ENCODE measurements around the gene EXOG. TPM values are rescaled to one million over a fixed set of nuclear protein-coding genes. Genes with fewer than 3 reads are reported as not detected.

Gene EXOG
- total and polyA plus RNA-seq, 2 donors (not counting 3 experiments of a cell fraction or from before 2014, with no cell fraction given) = 10.8 to 21.9 TPM

DNA sequence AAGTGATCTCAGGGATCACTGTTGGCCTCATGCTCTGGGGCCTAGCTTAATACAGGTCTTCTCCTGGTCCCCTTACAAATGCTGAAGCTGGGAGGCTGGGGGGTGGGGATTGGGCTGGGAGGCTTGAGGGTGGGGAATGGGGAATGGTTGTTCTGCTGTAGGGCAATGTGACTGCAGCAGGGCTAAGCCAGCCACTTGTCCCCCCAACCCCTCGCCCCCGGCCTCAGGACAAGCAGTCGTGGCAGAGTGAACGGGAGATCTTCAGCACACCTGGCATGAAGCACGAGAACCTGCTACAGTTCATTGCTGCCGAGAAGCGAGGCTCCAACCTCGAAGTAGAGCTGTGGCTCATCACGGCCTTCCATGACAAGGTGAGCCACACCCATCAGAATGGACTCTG lies 17.2 kb upstream of the EXOG start:
- intact Hi-C loops (cut with micrococcal nuclease) = loop anchor here (1.0 to 5.0 kb wide), 2 partner anchors 24 to 342 kb away; partner anchors contain the start of genes ACAA1 and MYD88
- FAIRE-seq (no peak), DNase-seq (ENCODE audit: low read depth, low spot score) (no peak)
- CTCF ChIA-PET = interaction anchor here (1.0 to 4.2 kb wide), 5 partner anchors 11 to 348 kb away, joined by 4 to 91 read pairs (median 5); partner anchors contain the start of genes EXOG and XYLB
- H3K9me3 ChIP-seq (replicated peaks; ENCODE audit: control insufficient read depth, insufficient read depth, low read length) = no peaks in the 10 kb centered on the region
- H3K4me1 ChIP-seq (ENCODE audit: control insufficient read depth, extremely low read depth, insufficient read depth, low read length) = no peaks in the 10 kb centered on the region
- no peak overlapping the region for H3K27ac ChIP-seq (ENCODE audit: insufficient read depth, low read depth, low read length)
- H3K27me3 ChIP-seq (ENCODE audit: control insufficient read depth in 2 of 2, insufficient read depth in 2 of 2, low read length in 2 of 2) = no peaks in the 10 kb centered on the region
- H4K20me1 ChIP-seq (replicated peaks; ENCODE audit: control insufficient read depth, extremely low read depth, insufficient read depth, low read length) = no peaks in the 10 kb centered on the region
- no peaks in the 10 kb centered on the region for H3K79me2 ChIP-seq (ENCODE audit: control insufficient read depth, insufficient read depth, low read length)
- POLR2A ChIA-PET = no interaction called here
- H3K4me3 ChIP-seq (replicated peaks in 1 of 3; ENCODE audit: insufficient read depth in 1 of 3, low read depth in 1 of 3, low read length in 3 of 3) = no peak overlapping the region
- H3K4me2 ChIP-seq (ENCODE audit: insufficient read depth, low read length) = no peak overlapping the region
- TF ChIP-seq POLR2AphosphoS5 (IDR thresholded peaks at IDR 0.05; ENCODE audit: insufficient read depth, low read depth, low read length) = no peak
- no peak for TF ChIP-seq FOS (IDR thresholded peaks at IDR 0.05; ENCODE audit: borderline replicate concordance, insufficient read depth, low read length)
- TF ChIP-seq EZH2 (IDR thresholded peaks at IDR 0.05; ENCODE audit: borderline replicate concordance, low read depth, low read length, severe bottlenecking) = no peak
- TF ChIP-seq, protein P1, sequence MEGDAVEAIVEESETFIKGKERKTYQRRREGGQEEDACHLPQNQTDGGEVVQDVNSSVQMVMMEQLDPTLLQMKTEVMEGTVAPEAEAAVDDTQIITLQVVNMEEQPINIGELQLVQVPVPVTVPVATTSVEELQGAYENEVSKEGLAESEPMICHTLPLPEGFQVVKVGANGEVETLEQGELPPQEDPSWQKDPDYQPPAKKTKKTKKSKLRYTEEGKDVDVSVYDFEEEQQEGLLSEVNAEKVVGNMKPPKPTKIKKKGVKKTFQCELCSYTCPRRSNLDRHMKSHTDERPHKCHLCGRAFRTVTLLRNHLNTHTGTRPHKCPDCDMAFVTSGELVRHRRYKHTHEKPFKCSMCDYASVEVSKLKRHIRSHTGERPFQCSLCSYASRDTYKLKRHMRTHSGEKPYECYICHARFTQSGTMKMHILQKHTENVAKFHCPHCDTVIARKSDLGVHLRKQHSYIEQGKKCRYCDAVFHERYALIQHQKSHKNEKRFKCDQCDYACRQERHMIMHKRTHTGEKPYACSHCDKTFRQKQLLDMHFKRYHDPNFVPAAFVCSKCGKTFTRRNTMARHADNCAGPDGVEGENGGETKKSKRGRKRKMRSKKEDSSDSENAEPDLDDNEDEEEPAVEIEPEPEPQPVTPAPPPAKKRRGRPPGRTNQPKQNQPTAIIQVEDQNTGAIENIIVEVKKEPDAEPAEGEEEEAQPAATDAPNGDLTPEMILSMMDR (IDR thresholded peaks at IDR 0.05; ENCODE audit: extremely low read depth in 1 of 2, insufficient read depth in 1 of 2, low read depth in 1 of 2, low read length in 2 of 2) = no peak
- TF ChIP-seq GATA2 (IDR thresholded peaks at IDR 0.05; ENCODE audit: insufficient read depth, insufficient read length, low read depth, low read length) = no peak
- TF ChIP-seq, protein P2, sequence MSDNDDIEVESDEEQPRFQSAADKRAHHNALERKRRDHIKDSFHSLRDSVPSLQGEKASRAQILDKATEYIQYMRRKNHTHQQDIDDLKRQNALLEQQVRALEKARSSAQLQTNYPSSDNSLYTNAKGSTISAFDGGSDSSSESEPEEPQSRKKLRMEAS (IDR thresholded peaks at IDR 0.05; ENCODE audit: insufficient read depth, insufficient read length) = no peak
- no peak for TF ChIP-seq JUN (IDR thresholded peaks at IDR 0.05; ENCODE audit: borderline replicate concordance, insufficient read depth, insufficient read length, low read depth)
- TF ChIP-seq MYC (IDR thresholded peaks at IDR 0.05; ENCODE audit: low read depth, low read length) = no peak
- no peak for TF ChIP-seq POLR2A (IDR thresholded peaks at IDR 0.05; ENCODE audit: low read depth, low read length)
- H3K36me3 ChIP-seq (ENCODE audit: control insufficient read depth in 2 of 2, extremely low read depth in 1 of 2, insufficient read depth in 2 of 2, low read length in 2 of 2) = peaks cover 3 to 17% of the 10 kb centered on the region in 2 experiments
- no TSS peak for BruUV-seq (replicated peaks)
- no peaks in the 10 kb centered on the region for H3K9me1 ChIP-seq (replicated peaks; ENCODE audit: control insufficient read depth, extremely low read depth, insufficient read depth, low read length)
- no peak overlapping the region for H2AFZ ChIP-seq (ENCODE audit: low read depth, low read length)
- no peak overlapping the region for H3K9ac ChIP-seq (replicated peaks; ENCODE audit: extremely low read depth, insufficient read depth, low read length)
- dilution Hi-C loops (cut with MboI; ENCODE audit: extremely low pct_ligation_motif_present, low sequenced_read_pairs) = no loop called here
